SK-N-SH treated with all-trans-retinoic acid at 6 μM for 48 hours (cell line): ENCODE results near the gene LRRC10B.
A peak's percentile ranks its signal among the peaks of the same experiment; 100 is the strongest.

Experiments used
- ATAC-seq: fragments of 200-7000 bp; cut with Tn5 transposase; 3 replicates; pipeline ENCODE4 v1.9.1; 2020; ENCODE audit warnings: mild to moderate bottlenecking, moderate library complexity
- ARNTL ChIP-seq: fragments of 450-650 bp; formaldehyde crosslinking; IDR thresholded peaks from 2 replicates; pipeline ENCODE4 v1.5.0; 2020; ENCODE audit warnings: low read depth, mild to moderate bottlenecking, moderate library complexity, borderline replicate concordance
- CREB5 ChIP-seq: fragments of 250-450 bp; sonication (Bioruptor Pico); IDR thresholded peaks from 2 replicates; pipeline ENCODE4 v1.5.1; 2020; ENCODE audit warnings: low read depth, mild to moderate bottlenecking, moderate library complexity
- CSDC2 ChIP-seq: fragments of 250-450 bp; sonication (Bioruptor Pico); IDR thresholded peaks from 2 replicates; pipeline ENCODE4 v1.5.0; 2020; ENCODE audit warnings: mild to moderate bottlenecking, moderate library complexity
- CSRNP3 ChIP-seq: fragments of 250-450 bp; sonication (Bioruptor Pico); IDR thresholded peaks from 2 replicates; pipeline ENCODE4 v1.5.1; 2021; ENCODE audit warnings: mild to moderate bottlenecking, moderate library complexity
- ESRRG ChIP-seq: fragments of 250-450 bp; sonication (Bioruptor Pico); IDR thresholded peaks from 2 replicates; pipeline ENCODE4 v1.6.1; 2021; ENCODE audit warnings: mild to moderate bottlenecking
- GLIS3 ChIP-seq: fragments of 250-450 bp; sonication (Bioruptor Pico); IDR thresholded peaks from 2 replicates; pipeline ENCODE4 v1.5.0; 2020; ENCODE audit warnings: mild to moderate bottlenecking, moderate library complexity
- OSR1 ChIP-seq: fragments of 250-450 bp; sonication (Bioruptor Pico); IDR thresholded peaks from 2 replicates; pipeline ENCODE4 v1.8.0; 2022; ENCODE audit warnings: moderate library complexity, mild to moderate bottlenecking, inconsistent platforms
- PPARA ChIP-seq: fragments of 250-450 bp; sonication (Bioruptor Pico); IDR thresholded peaks from 2 replicates; pipeline ENCODE4 v1.5.0; 2020; ENCODE audit warnings: mild to moderate bottlenecking, borderline replicate concordance
- SNAI2 ChIP-seq: fragments of 250-450 bp; sonication (Bioruptor Pico); IDR thresholded peaks from 2 replicates; pipeline ENCODE4 v1.5.0; 2020; ENCODE audit warnings: mild to moderate bottlenecking, moderate library complexity
- TCF4 ChIP-seq: fragments of 250-450 bp; sonication (Bioruptor Pico); IDR thresholded peaks from 2 replicates; pipeline ENCODE4 v1.8.0; 2021; ENCODE audit warnings: mild to moderate bottlenecking, moderate library complexity, borderline replicate concordance
- TOX ChIP-seq: fragments of 250-450 bp; sonication (Bioruptor Pico); IDR thresholded peaks from 2 replicates; pipeline ENCODE4 v1.8.0; 2021; ENCODE audit warnings: mild to moderate bottlenecking, moderate library complexity, borderline replicate concordance
- ZC3H10 ChIP-seq: fragments of 250-450 bp; sonication (Bioruptor Pico); IDR thresholded peaks from 2 replicates; pipeline ENCODE4 v1.5.1; 2021; ENCODE audit warnings: mild to moderate bottlenecking, moderate library complexity
- ZFP3 ChIP-seq: fragments of 250-450 bp; sonication (Bioruptor Pico); IDR thresholded peaks from 2 replicates; pipeline ENCODE4 v1.5.0; 2020; ENCODE audit warnings: mild to moderate bottlenecking, moderate library complexity
- ZFP30 ChIP-seq: fragments of 450-650 bp; formaldehyde crosslinking; IDR thresholded peaks from 2 replicates; pipeline ENCODE4 v1.5.0; 2022; ENCODE audit warnings: mild to moderate bottlenecking, moderate library complexity
- ZNF565 ChIP-seq: fragments of 450-650 bp; formaldehyde crosslinking; conservative IDR thresholded peaks from 2 replicates; pipeline ENCODE4 v1.5.0; 2020; ENCODE audit warnings: low read depth, mild to moderate bottlenecking, moderate library complexity
- ZNF70 ChIP-seq: fragments of 450-650 bp; formaldehyde crosslinking; IDR thresholded peaks from 2 replicates; pipeline ENCODE4 v1.5.0; 2020; ENCODE audit warnings: mild to moderate bottlenecking, moderate library complexity
- ZNF8 ChIP-seq: fragments of 450-650 bp; formaldehyde crosslinking; IDR thresholded peaks from 2 replicates; pipeline ENCODE4 v1.5.0; 2020; ENCODE audit warnings: mild to moderate bottlenecking, moderate library complexity
- TF ChIP-seq, protein P1 (sequence below): fragments of 250-450 bp; sonication (Bioruptor Pico); IDR thresholded peaks from 2 replicates; pipeline ENCODE4 v1.8.0; 2020; ENCODE audit warnings: mild to moderate bottlenecking, moderate library complexity, borderline replicate concordance
- TF ChIP-seq, protein P2 (sequence below): fragments of 250-450 bp; sonication (Bioruptor Pico); IDR thresholded peaks from 2 replicates; pipeline ENCODE4 v1.5.0; 2020; ENCODE audit warnings: mild to moderate bottlenecking, moderate library complexity

Gene LRRC10B

DNA sequence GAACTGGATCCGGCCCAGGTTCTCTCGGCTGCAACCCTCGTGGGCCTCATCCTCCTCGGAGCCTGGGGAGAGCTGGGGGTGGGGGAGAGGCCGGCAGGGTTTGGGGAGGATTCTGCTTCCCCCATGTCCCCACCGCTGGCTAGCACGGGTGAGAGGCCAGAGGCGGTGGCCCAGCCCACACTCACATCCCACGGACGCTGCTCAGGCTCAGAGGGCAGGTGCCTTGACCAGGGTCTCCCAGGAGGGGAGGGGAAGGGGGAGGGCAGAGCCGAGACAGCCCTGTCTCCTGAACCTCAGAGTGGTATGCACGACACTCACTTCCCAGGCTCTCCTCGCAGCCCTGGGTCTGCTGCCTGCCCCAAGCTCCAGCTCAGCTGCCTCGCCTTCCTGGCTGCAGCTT, 19.6 kb downstream of the LRRC10B start:
- TF ChIP-seq, protein P1, sequence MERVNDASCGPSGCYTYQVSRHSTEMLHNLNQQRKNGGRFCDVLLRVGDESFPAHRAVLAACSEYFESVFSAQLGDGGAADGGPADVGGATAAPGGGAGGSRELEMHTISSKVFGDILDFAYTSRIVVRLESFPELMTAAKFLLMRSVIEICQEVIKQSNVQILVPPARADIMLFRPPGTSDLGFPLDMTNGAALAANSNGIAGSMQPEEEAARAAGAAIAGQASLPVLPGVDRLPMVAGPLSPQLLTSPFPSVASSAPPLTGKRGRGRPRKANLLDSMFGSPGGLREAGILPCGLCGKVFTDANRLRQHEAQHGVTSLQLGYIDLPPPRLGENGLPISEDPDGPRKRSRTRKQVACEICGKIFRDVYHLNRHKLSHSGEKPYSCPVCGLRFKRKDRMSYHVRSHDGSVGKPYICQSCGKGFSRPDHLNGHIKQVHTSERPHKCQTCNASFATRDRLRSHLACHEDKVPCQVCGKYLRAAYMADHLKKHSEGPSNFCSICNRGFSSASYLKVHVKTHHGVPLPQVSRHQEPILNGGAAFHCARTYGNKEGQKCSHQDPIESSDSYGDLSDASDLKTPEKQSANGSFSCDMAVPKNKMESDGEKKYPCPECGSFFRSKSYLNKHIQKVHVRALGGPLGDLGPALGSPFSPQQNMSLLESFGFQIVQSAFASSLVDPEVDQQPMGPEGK, result no peak
- TF ChIP-seq TOX (CRISPR knock-in tag) (no peak), CREB5 (CRISPR knock-in tag) (no peak), ZFP30 (no peak), ARNTL (CRISPR knock-in tag) (no peak), ZFP3 (CRISPR knock-in tag) (no peak), ZNF565 (no peak), ZNF8 (CRISPR knock-in tag) (no peak), PPARA (no peak)
- TF ChIP-seq, protein P2, sequence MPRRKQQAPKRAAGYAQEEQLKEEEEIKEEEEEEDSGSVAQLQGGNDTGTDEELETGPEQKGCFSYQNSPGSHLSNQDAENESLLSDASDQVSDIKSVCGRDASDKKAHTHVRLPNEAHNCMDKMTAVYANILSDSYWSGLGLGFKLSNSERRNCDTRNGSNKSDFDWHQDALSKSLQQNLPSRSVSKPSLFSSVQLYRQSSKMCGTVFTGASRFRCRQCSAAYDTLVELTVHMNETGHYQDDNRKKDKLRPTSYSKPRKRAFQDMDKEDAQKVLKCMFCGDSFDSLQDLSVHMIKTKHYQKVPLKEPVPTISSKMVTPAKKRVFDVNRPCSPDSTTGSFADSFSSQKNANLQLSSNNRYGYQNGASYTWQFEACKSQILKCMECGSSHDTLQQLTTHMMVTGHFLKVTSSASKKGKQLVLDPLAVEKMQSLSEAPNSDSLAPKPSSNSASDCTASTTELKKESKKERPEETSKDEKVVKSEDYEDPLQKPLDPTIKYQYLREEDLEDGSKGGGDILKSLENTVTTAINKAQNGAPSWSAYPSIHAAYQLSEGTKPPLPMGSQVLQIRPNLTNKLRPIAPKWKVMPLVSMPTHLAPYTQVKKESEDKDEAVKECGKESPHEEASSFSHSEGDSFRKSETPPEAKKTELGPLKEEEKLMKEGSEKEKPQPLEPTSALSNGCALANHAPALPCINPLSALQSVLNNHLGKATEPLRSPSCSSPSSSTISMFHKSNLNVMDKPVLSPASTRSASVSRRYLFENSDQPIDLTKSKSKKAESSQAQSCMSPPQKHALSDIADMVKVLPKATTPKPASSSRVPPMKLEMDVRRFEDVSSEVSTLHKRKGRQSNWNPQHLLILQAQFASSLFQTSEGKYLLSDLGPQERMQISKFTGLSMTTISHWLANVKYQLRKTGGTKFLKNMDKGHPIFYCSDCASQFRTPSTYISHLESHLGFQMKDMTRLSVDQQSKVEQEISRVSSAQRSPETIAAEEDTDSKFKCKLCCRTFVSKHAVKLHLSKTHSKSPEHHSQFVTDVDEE (CRISPR knock-in tag), result no peak
- TF ChIP-seq, all 23 proteins: peak for 0
- ATAC-seq, result no peak

DNA sequence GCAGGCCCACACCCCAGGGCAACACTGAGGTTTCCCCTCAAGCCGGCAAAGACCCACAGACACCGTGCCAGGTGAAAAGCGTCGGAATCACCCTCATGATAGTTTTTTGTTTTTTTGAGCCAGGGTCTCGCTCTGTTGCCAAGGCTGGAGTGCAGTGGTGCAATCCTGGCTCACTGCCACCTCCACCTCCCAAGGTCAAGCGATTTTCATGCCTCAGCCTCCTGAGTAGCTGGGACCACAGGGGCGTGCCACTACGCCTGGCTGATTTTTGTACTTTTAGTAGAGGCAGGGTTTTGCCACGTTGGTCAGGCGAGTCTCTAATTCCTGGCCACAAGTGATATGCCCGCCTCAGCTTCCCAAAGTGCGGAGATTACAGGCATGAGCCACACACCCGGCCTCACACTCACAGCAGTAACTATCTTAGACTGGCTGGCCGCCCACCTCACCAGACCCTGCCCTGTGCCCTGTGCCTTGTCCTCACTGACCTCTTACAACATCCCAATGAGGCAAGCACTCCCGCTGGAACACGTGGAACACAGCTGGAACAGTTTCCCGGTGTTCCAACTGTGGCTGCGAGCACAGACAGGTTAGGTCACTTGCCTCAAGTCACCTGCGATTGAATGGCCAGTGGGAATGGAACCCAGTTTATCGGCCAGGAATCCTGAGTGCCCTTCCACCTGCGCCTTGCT, 21.1 kb downstream of the LRRC10B start:
- no peak for TF ChIP-seq CSRNP3 (CRISPR knock-in tag)
- no peak for TF ChIP-seq ZNF8 (CRISPR knock-in tag)
- no peak for TF ChIP-seq ZNF565
- ATAC-seq, result no peak

GRCh38 chr11:61531044-61531443, 22.5 kb downstream of the LRRC10B start:
- peak; percentile 40; the same call in 2 of the 3 replicates for ATAC-seq
- TF ChIP-seq TCF4 (CRISPR knock-in tag) (peak; percentile 87; the same call in 1 of the 2 replicates), OSR1 (CRISPR knock-in tag) (no peak), SNAI2 (CRISPR knock-in tag) (no peak), GLIS3 (no peak; the same call in 1 of the 2 replicates), CSDC2 (CRISPR knock-in tag) (no peak), ESRRG (CRISPR knock-in tag) (no peak), CREB5 (CRISPR knock-in tag) (no peak), ZNF8 (CRISPR knock-in tag) (no peak), ZNF70 (CRISPR knock-in tag) (peak; percentile 50; the same call in 1 of the 2 replicates), ZFP3 (CRISPR knock-in tag) (no peak), ZC3H10 (CRISPR knock-in tag) (no peak), PPARA (no peak)
- TF ChIP-seq, protein P2 (CRISPR knock-in tag), result peak; percentile 60; the same call in 1 of the 2 replicates
- TF ChIP-seq, protein P1, result no peak
